ENCODE results near the gene CTBP1.

The CTBP1 gene

DNA sequence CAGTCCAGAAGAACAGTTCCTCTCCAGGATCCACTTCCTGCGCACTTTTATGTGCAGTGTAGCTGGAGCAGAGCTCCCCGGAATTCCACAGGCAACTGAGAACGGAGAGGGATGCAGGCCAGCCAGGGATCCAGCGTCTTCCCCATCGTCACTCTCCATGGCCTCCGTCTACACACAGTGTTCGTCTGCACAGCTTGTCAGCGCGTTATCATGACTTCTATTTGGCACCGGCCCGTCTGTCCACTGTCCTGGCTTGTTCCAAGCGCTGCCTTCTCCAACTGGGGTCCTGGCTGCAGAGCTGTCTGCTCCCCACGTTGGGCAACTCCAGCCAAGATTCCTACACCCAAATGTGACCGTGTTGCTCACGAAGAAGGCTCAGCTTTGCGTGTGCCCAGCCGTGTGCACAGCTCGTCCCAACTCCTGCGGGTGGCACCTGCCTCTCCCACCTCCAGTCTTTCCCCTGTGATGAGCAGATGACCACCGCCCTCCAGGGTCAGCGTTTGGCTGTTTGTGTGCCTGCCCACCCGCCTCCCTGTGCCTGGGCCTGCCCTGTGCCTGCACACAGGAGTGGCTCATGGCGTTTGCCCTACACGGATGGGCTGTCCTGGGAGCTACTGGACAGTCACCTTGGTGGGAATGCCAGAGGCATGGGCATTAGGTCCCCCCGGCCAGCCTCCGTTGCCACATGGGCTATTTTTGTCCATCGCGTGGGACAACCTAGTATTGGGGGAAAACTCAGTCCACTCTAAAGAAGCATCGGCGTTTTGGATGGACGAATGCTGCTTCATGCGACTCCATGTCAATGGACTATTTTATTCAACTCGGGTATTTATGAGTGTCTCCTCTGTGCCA lies 2.2 kb upstream of the CTBP1 start:
- Histone ChIP-seq H3K27me3 (ENCODE audit: control insufficient read depth in 3 of 3, insufficient read depth in 3 of 3, low read depth in 1 of 3, low read length in 3 of 3) (no peaks in the 10 kb centered on the region), H3K4ac (ENCODE audit: low read length) (no peak overlapping the region), H3K79me1 (ENCODE audit: low read depth, low read length) (peaks cover 21% of the 10 kb centered on the region), H2BK120ac (ENCODE audit: low read depth, low read length) (no peak overlapping the region), H2AFZ (ENCODE audit: low read length) (no peak overlapping the region), H2BK15ac (ENCODE audit: low read length) (no peak overlapping the region), H3K4me1 (ENCODE audit: control insufficient read depth in 2 of 2, insufficient read depth in 1 of 2, low read depth in 1 of 2, low read length in 2 of 2) (peaks cover 16% of the 10 kb centered on the region in 2 donors), H4K91ac (ENCODE audit: low read depth, low read length, poor library complexity) (no peak overlapping the region), H3K18ac (ENCODE audit: low read length) (no peak overlapping the region), H2BK5ac (ENCODE audit: low read length) (no peak overlapping the region), H3K9ac (ENCODE audit: low read depth, low read length, poor library complexity) (peak overlapping the region; percentile 36), H2BK12ac (ENCODE audit: low read length) (no peak overlapping the region), H4K8ac (ENCODE audit: low read depth, low read length) (no peak overlapping the region), H3K27ac (replicated peaks; ENCODE audit: low read length) (no peak overlapping the region), H3K4me3 (ENCODE audit: low read length in 2 of 2) (peak overlapping the region; percentile 7 to 84), H3K9me3 (replicated peaks in 1 of 2; ENCODE audit: control insufficient read depth in 2 of 2, insufficient read depth in 1 of 2, low read depth in 1 of 2, low read length in 2 of 2) (peaks cover 37 to 58% of the 10 kb centered on the region in 2 donors), H3K23ac (ENCODE audit: low read depth, low read length, poor library complexity) (peak overlapping the region; percentile 25), H3K14ac (ENCODE audit: low read length) (no peak overlapping the region), H2AK5ac (ENCODE audit: low read depth, low read length) (no peak overlapping the region), H3K36me3 (replicated peaks in 1 of 2; ENCODE audit: control insufficient read depth in 2 of 2, insufficient read depth in 2 of 2, low read length in 2 of 2) (peaks cover 18 to 35% of the 10 kb centered on the region in 2 donors), H3K4me2 (ENCODE audit: insufficient read depth, low read length, poor library complexity, severe bottlenecking) (no peak overlapping the region)
- DNase-seq (ENCODE audit: low spot score): no peak
- whole genome bisulfite sequencing, 2 donors (ENCODE audit: extremely low coverage in 2 of 2, insufficient read length in 2 of 2, insufficient replicate concordance in 1 of 2): no CpG with 5 or more reads among the region's 33 CpGs

DNA sequence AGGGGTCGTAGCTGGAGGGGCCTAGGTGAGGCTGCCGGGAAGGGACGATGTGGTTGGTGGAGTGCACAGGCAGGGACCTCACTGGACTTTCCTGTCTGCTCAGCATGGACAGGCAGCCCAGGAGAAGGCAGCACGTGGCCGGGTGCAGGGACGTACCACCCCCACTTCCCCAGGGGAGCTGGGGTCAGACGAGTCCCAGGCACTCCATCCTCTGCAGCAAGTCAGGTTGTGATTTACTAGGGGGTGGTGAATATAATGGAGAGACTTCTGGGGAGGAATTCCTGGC lies 1.5 kb upstream of the CTBP1 start:
- no peak overlapping the region for H3K14ac ChIP-seq (ENCODE audit: low read length)
- no peak overlapping the region for H3K4me2 ChIP-seq (ENCODE audit: insufficient read depth, low read length, poor library complexity, severe bottlenecking)
- peak overlapping the region; percentile 98 for H2BK5ac ChIP-seq (ENCODE audit: low read length)
- no peak overlapping the region for H3K4ac ChIP-seq (ENCODE audit: low read length)
- no peak overlapping the region for H3K9ac ChIP-seq (ENCODE audit: low read depth, low read length, poor library complexity)
- H3K27me3 ChIP-seq (ENCODE audit: control insufficient read depth in 3 of 3, insufficient read depth in 3 of 3, low read depth in 1 of 3, low read length in 3 of 3): no peaks in the 10 kb centered on the region
- no peak overlapping the region for H2BK12ac ChIP-seq (ENCODE audit: low read length)
- H2AFZ ChIP-seq (ENCODE audit: low read length): no peak overlapping the region
- no peak overlapping the region for H3K23ac ChIP-seq (ENCODE audit: low read depth, low read length, poor library complexity)
- H2BK120ac ChIP-seq (ENCODE audit: low read depth, low read length): no peak overlapping the region
- H3K27ac ChIP-seq (replicated peaks; ENCODE audit: low read length): no peak overlapping the region
- H3K36me3 ChIP-seq (replicated peaks in 1 of 2; ENCODE audit: control insufficient read depth in 2 of 2, insufficient read depth in 2 of 2, low read length in 2 of 2): peaks cover 18 to 39% of the 10 kb centered on the region in 2 donors
- H2AK5ac ChIP-seq (ENCODE audit: low read depth, low read length): peak overlapping the region; percentile 73
- no peak overlapping the region for H2BK15ac ChIP-seq (ENCODE audit: low read length)
- WGBS, 2 donors (ENCODE audit: extremely low coverage in 2 of 2, insufficient read length in 2 of 2, insufficient replicate concordance in 1 of 2): no CpG with 5 or more reads among the region's 7 CpGs
- H4K8ac ChIP-seq (ENCODE audit: low read depth, low read length): no peak overlapping the region
- no peak for DNase-seq (ENCODE audit: low spot score)
- H3K4me3 ChIP-seq (ENCODE audit: low read length in 2 of 2): peak overlapping the region in 1 of 2 donors; percentile 84
- no peak overlapping the region for H4K91ac ChIP-seq (ENCODE audit: low read depth, low read length, poor library complexity)
- H3K79me1 ChIP-seq (ENCODE audit: low read depth, low read length): peaks cover 27% of the 10 kb centered on the region
- peaks cover 37 to 55% of the 10 kb centered on the region in 2 donors for H3K9me3 ChIP-seq (replicated peaks in 1 of 2; ENCODE audit: control insufficient read depth in 2 of 2, insufficient read depth in 1 of 2, low read depth in 1 of 2, low read length in 2 of 2)
- H3K4me1 ChIP-seq (ENCODE audit: control insufficient read depth in 2 of 2, insufficient read depth in 1 of 2, low read depth in 1 of 2, low read length in 2 of 2): peaks cover 16% of the 10 kb centered on the region in 2 donors
- no peak overlapping the region for H3K18ac ChIP-seq (ENCODE audit: low read length)

DNA sequence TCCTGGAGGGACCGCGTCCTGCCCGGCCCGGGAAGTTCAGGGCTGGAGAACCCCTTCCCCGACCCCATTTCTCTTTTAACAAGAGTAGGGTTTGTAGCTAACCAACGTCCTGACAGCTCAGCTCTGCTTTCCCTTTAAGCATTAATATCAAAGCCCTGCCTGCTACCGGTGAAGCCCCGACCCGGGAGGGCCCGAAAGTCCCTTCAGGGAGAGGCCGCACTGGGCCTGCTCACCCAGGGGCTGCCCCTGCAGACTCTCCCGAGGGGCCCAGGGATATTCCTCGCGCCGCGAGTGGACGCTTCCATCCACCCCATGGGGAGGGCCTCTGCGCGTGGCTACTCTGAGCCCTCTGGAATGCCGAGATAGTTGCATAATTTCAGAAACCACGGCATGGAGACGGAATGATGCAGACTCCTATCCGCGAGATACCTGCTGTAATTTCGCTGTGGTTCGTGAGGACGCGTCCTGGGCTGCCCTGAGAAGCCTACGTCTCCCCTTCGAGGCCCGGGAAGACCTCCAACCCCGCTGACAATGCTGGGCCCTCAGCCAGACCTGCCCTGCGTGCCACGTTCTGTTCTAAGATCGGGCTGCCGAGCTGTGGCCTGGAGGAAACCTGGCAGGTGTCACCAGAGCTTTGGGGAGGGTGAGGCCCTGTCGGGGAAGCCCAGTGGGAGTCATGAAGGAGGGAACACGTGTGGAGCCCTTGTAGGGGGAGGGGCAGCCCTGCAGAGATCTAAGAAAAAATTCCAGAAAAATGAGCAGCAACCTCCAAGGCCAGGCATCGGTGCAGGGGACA lies 999 bp upstream of the CTBP1 start:
- H2BK5ac ChIP-seq (ENCODE audit: low read length): peak overlapping the region; percentile 98
- peak overlapping the region; percentile 39 for H3K4ac ChIP-seq (ENCODE audit: low read length)
- no peak for DNase-seq (ENCODE audit: low spot score)

More for the DNA sequence above, 999 bp upstream of the CTBP1 start:
- Histone ChIP-seq H3K9ac (ENCODE audit: low read depth, low read length, poor library complexity) (peak overlapping the region; percentile 96), H2BK15ac (ENCODE audit: low read length) (peak overlapping the region; percentile 65), H3K79me1 (ENCODE audit: low read depth, low read length) (peaks cover 33% of the 10 kb centered on the region), H2BK120ac (ENCODE audit: low read depth, low read length) (peak overlapping the region; percentile 97), H2AK5ac (ENCODE audit: low read depth, low read length) (peak overlapping the region; percentile 73), H3K4me3 (ENCODE audit: low read length in 2 of 2) (peak overlapping the region; percentile 84 to 86), H2BK12ac (ENCODE audit: low read length) (no peak overlapping the region), H3K27me3 (ENCODE audit: control insufficient read depth in 3 of 3, insufficient read depth in 3 of 3, low read depth in 1 of 3, low read length in 3 of 3) (no peaks in the 10 kb centered on the region), H3K4me2 (ENCODE audit: insufficient read depth, low read length, poor library complexity, severe bottlenecking) (peak overlapping the region; percentile 82), H3K18ac (ENCODE audit: low read length) (peak overlapping the region; percentile 97), H3K23ac (ENCODE audit: low read depth, low read length, poor library complexity) (peak overlapping the region; percentile 93), H3K27ac (replicated peaks; ENCODE audit: low read length) (peak overlapping the region; percentile 87), H3K36me3 (replicated peaks in 1 of 2; ENCODE audit: control insufficient read depth in 2 of 2, insufficient read depth in 2 of 2, low read length in 2 of 2) (peaks cover 20 to 42% of the 10 kb centered on the region in 2 donors), H3K9me3 (replicated peaks in 1 of 2; ENCODE audit: control insufficient read depth in 2 of 2, insufficient read depth in 1 of 2, low read depth in 1 of 2, low read length in 2 of 2) (peaks cover 34 to 50% of the 10 kb centered on the region in 2 donors), H2AFZ (ENCODE audit: low read length) (peak overlapping the region; percentile 94), H3K4me1 (ENCODE audit: control insufficient read depth in 2 of 2, insufficient read depth in 1 of 2, low read depth in 1 of 2, low read length in 2 of 2) (peaks cover 16% of the 10 kb centered on the region in 2 donors), H3K14ac (ENCODE audit: low read length) (peak overlapping the region; percentile 85), H4K8ac (ENCODE audit: low read depth, low read length) (no peak overlapping the region), H4K91ac (ENCODE audit: low read depth, low read length, poor library complexity) (no peak overlapping the region)
- no CpG with 5 or more reads among the region's 39 CpGs for WGBS, 2 donors (ENCODE audit: extremely low coverage in 2 of 2, insufficient read length in 2 of 2, insufficient replicate concordance in 1 of 2)

Data from neuronal stem cell (in vitro differentiated cells).